Left lung (tissue), 10 donors: ENCODE measurements around the gene FKBP1A. TPM values are rescaled to one million over a fixed set of nuclear protein-coding genes. Genes with fewer than 3 reads are reported as not detected.
"Not testable (repeated sequence)": the region's sequence is repeated elsewhere in the genome, so short reads cannot be mapped to it uniquely, and the experiment has no call there.

Source experiments
- ATAC-seq: fragments of 200-7000 bp; cut with Tn5 transposase; one replicate; pipeline ENCODE4 v1.9.1; 2020; ENCODE audit warnings: moderate library complexity
- DNase-seq, 4 donors: peaks; one replicate each; pipeline ENCODE4 v3.0.0-alpha.2; 2013 to 2020
- H3K27ac ChIP-seq, 2 donors: fragments of 200-600 bp; sonication (generic) in 1 of 2; one replicate each; pipeline versions ENCODE4 v1.5.0 to v1.8.0; 2020 to 2021
- H3K27me3 ChIP-seq, 2 donors: fragments of 200-600 bp; sonication (generic) in 1 of 2; one replicate each; pipeline versions ENCODE4 v1.5.0 to v1.8.0; 2020 to 2021
- H3K36me3 ChIP-seq, 2 donors: fragments of 200-600 bp; sonication (generic) in 1 of 2; one replicate each; pipeline versions ENCODE4 v1.5.0 to v1.8.0; 2020 to 2021
- H3K4me1 ChIP-seq, 2 donors: fragments of 200-600 bp; one replicate each; pipeline ENCODE4 v1.8.0; 2021
- H3K4me3 ChIP-seq, 2 donors: fragments of 200-600 bp; sonication (generic) in 1 of 2; one replicate each; pipeline versions ENCODE4 v1.5.0 to v1.8.0; 2020 to 2021; ENCODE audit warnings: mild to moderate bottlenecking in 1 of 2
- H3K9me3 ChIP-seq, 2 donors: fragments of 200-600 bp; sonication (generic) in 1 of 2; one replicate each; pipeline versions ENCODE4 v1.5.0 to v1.8.0; 2020 to 2021
- intact Hi-C, 2 donors: fragments of 100-400 bp; cut with DNase I; formaldehyde crosslinking; loops; one replicate each; pipeline versions ENCODE4 v1.11.2 to v1.14.2; 2022
- polyA plus RNA-seq, 6 donors: library from polyadenylated mRNA; unstranded; fragments of 120-200 nt; gene quantifications; one replicate each; pipeline ENCODE4 v1.2.1, GENCODE V29; 2013; ENCODE audit not compliant: insufficient read length in 6 of 6
- total RNA-seq, 2 donors: library from RNA; stranded (reverse); fragmentation: NEBNext Ultra II Directional; extraction: Animal tissue kit (Norgen Biotek cat#: 25700); gene quantifications; one replicate each; pipeline ENCODE4 v1.2.1, GENCODE V29; 2021
- TF ChIP-seq, protein P1 (sequence below), 2 donors: fragments of 200-600 bp; sonication (generic) in 1 of 2; IDR thresholded peaks; one replicate each; pipeline versions ENCODE4 v1.5.0 to v1.8.0; 2021; ENCODE audit warnings: antibody characterized with exemption in 2 of 2
- donor health status: DM: no; HTN: yes; CAD: no.
- donor health status: DM: no; HTN: no; CAD: no.

FKBP1A gene
- total and polyA plus RNA-seq, 8 donors: 278 to 507 (median 439) TPM

DNA sequence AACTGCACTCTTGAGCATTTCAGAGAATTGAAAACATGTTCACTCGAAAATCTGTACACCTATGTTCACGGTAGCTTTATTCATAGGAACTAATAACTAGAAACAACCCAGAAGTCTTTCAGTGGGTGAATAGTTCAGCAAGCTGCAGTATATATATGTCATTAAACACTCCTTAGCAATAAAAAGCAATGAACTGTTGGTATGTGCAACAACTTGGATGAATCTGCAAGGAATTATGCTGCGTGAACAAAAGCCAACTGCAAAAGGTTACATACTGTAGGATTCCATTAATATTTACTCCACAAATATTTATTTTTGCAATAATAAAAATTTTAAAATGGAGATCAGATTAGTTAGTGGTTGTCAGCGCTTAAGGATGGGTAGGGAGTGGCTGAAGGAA is 22.1 kb upstream of the FKBP1A start:
- Histone ChIP-seq H3K27ac (no peak overlapping the region), H3K4me1 (no peaks in the 10 kb centered on the region), H3K36me3 (no peaks in the 10 kb centered on the region), H3K9me3 (peaks cover 0 to under 1% of the 10 kb centered on the region in 2 donors), H3K4me3 (no peak overlapping the region), H3K27me3 (no peaks in the 10 kb centered on the region)
- DNase-seq (no peak), ATAC-seq (no peak)
- intact Hi-C loops: no loop called here
- TF ChIP-seq, protein P1, sequence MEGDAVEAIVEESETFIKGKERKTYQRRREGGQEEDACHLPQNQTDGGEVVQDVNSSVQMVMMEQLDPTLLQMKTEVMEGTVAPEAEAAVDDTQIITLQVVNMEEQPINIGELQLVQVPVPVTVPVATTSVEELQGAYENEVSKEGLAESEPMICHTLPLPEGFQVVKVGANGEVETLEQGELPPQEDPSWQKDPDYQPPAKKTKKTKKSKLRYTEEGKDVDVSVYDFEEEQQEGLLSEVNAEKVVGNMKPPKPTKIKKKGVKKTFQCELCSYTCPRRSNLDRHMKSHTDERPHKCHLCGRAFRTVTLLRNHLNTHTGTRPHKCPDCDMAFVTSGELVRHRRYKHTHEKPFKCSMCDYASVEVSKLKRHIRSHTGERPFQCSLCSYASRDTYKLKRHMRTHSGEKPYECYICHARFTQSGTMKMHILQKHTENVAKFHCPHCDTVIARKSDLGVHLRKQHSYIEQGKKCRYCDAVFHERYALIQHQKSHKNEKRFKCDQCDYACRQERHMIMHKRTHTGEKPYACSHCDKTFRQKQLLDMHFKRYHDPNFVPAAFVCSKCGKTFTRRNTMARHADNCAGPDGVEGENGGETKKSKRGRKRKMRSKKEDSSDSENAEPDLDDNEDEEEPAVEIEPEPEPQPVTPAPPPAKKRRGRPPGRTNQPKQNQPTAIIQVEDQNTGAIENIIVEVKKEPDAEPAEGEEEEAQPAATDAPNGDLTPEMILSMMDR (IDR thresholded peaks at IDR 0.05): no peak

DNA sequence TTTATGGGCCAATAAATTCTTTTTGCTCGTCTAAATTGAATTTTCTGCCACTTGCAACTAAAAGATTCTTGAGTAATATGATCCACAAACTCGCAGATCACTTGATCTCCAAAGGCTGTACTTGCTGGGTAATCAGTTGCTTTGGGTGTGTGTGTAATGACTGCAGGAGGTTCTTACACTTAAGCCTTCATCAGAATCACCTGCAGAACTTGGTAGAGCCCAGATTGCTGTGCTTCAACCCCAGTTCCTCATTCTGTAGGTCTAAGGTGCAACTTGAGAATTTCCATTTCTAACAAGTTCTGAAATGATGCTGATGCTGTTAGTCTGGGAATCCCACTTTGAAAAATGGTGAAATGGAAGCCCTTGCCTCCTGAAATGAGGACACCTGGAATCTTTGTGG is 12.9 kb upstream of the FKBP1A start:
- no peaks in the 10 kb centered on the region for H3K9me3 ChIP-seq
- ATAC-seq (no peak), DNase-seq (no peak)
- H3K4me3 ChIP-seq: no peak overlapping the region
- H3K27ac ChIP-seq: no peak overlapping the region
- intact Hi-C loops: no loop called here
- H3K36me3 ChIP-seq: no peaks in the 10 kb centered on the region
- TF ChIP-seq, protein P1 (IDR thresholded peaks at IDR 0.05): no peak
- no peaks in the 10 kb centered on the region for H3K4me1 ChIP-seq
- H3K27me3 ChIP-seq: no peaks in the 10 kb centered on the region

DNA sequence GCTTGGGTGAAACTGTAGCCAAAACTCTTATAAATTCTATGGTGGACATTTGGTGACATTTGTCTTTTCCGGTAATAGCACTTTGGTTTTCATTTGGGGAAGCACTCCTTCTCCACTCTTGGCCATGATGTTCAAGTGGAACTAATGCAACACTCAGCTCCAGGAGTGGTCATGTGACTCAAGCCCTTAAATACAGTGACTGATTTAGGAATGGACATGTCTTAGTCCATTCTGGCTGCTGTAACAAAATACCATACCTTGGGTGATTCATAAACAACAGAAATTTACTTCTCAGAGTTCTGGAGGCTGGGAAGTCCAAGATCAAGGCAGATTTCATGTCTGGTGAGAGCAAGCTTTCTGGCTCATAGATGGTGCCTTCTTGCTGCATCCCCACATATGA is 10.8 kb upstream of the FKBP1A start:
- no peak for ATAC-seq
- Histone ChIP-seq H3K4me1 (peaks cover 0 to 3% of the 10 kb centered on the region in 2 donors), H3K4me3 (no peak overlapping the region), H3K9me3 (no peaks in the 10 kb centered on the region), H3K27ac (no peak overlapping the region), H3K27me3 (peaks cover 0 to 4% of the 10 kb centered on the region in 2 donors), H3K36me3 (no peaks in the 10 kb centered on the region)
- intact Hi-C loops: no loop called here
- DNase-seq: no peak
- TF ChIP-seq, protein P1 (IDR thresholded peaks at IDR 0.05): no peak

DNA sequence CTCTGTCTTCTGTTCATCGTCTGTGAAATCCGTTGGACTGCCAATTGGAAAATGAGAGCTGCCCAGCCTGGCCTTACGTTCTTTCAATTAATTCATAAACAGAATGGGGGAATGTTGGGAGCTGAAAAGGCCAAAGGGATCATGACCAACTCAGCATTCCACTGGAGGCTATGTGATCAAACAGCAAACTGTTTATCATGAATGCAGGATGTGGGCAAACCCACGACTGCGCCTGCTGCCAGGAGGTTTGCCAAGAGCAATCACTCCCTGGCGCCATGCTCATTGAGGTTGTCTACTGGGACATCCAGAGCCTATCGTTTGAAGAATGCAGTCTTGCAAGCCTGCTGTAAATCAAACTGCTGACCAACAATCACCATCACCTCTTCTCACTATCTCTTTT is 9.3 kb upstream of the FKBP1A start:
- Histone ChIP-seq H3K27me3 (peaks cover 0 to 10% of the 10 kb centered on the region in 2 donors), H3K4me3 (no peak overlapping the region), H3K36me3 (no peaks in the 10 kb centered on the region), H3K4me1 (peaks cover 0 to 10% of the 10 kb centered on the region in 2 donors), H3K9me3 (no peaks in the 10 kb centered on the region), H3K27ac (no peak overlapping the region)
- intact Hi-C loops: no loop called here
- TF ChIP-seq, protein P1 (IDR thresholded peaks at IDR 0.05): no peak
- no peak for ATAC-seq
- no peak for DNase-seq

DNA sequence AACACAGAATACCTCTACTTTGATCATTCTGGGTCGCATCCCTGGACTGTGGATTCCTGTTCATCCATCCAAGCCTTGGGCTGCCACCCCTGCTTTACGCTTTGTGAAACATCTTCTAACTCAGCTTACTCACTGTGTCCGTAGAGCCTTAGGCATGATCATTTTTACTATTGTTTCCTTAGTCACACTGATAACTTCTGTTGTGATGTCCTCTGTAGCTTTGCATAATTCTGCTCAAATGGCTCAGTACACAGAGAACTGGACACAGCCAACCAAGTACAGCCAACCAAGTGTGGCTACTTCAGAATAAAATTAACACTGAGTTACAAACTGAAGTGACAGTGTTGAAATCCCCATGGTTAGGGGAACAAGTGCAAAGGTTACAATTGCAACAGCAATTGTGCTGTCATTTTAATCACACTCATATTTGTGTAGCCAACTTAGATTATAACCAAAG is 8.6 kb upstream of the FKBP1A start:
- no peak for ATAC-seq

DNA sequence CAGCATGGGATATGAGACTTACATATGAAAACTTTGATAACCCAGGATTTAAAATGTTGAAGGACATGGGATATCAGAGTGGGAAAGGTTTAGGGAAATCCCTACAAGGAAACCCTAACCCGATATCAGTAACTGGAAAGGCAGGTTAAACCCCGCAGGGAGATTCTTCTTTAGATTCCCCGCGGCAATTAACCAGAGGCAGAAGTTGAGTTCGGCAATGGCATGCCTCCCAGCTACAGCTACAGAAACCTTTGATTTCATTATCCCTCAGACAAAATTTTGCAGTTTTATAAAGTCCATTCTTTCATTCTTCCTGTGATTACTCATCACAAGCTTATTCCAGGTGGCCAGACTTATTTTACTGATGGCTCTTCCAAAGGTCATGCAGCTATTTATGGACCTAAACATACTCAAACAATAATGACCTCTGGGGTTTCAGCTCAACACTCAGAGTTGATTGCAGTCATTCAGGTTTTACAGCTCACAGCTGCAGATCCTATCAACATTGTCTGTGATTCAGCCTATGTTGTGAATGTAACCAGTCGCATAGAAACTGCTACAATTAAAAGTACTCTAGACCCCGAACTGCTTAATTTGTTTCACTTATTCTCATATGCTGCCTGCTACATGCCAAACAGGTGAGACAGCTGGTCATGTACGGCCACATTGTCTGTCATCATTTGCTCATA is 7.0 kb upstream of the FKBP1A start:
- DNase-seq, H3K27ac ChIP-seq, ATAC-seq, H3K36me3 ChIP-seq, H3K4me3 ChIP-seq, H3K9me3 ChIP-seq, intact Hi-C loops: not testable (repeated sequence)
- Histone ChIP-seq H3K4me1 (peaks cover 0 to 29% of the 10 kb centered on the region in 2 donors), H3K27me3 (peaks cover 0 to 17% of the 10 kb centered on the region in 2 donors)

More for the DNA sequence above, 8.6 kb upstream of the FKBP1A start:
- intact Hi-C loops: no loop called here
- peaks cover 0 to 10% of the 10 kb centered on the region in 2 donors for H3K27me3 ChIP-seq
- TF ChIP-seq, protein P1 (IDR thresholded peaks at IDR 0.05): no peak
- no peak for DNase-seq
- H3K36me3 ChIP-seq: no peaks in the 10 kb centered on the region
- H3K27ac ChIP-seq: no peak overlapping the region
- peaks cover 0 to 14% of the 10 kb centered on the region in 2 donors for H3K4me1 ChIP-seq
- H3K9me3 ChIP-seq: no peaks in the 10 kb centered on the region
- no peak overlapping the region for H3K4me3 ChIP-seq

GRCh38 chr20:1398185-1398584 is 5.3 kb upstream of the FKBP1A start:
- H3K27ac ChIP-seq, intact Hi-C loops, DNase-seq, ATAC-seq, H3K9me3 ChIP-seq, H3K36me3 ChIP-seq, H3K4me3 ChIP-seq: not testable (repeated sequence)
- Histone ChIP-seq H3K27me3 (peaks cover 0 to 17% of the 10 kb centered on the region in 2 donors), H3K4me1 (peaks cover 0 to 45% of the 10 kb centered on the region in 2 donors)
